HL-60 (cell line): ENCODE data around the gene PTPRN2.

Experiments used
- DNase-seq, 2 experiments: peaks; one replicate each; pipeline ENCODE4 v3.0.0-alpha.2; 2010 to 2020; ENCODE audit warnings: low read depth in 1 of 2, low spot score in 1 of 2
- H3K27ac ChIP-seq: fragments of 250-450 bp; sonication (Bioruptor Pico); replicated peaks from 2 replicates; pipeline ENCODE4 v1.5.1; 2020; ENCODE audit warnings: mild to moderate bottlenecking, moderate library complexity
- H3K27me3 ChIP-seq: fragments of 250-450 bp; sonication (Bioruptor Pico); 2 replicates; pipeline ENCODE4 v1.5.1; 2021; ENCODE audit warnings: mild to moderate bottlenecking, moderate library complexity; ENCODE audit not compliant: insufficient read depth, poor library complexity, severe bottlenecking
- H3K4me3 ChIP-seq: replicated peaks from 2 replicates; pipeline ENCODE4 v1.5.1; 2011; ENCODE audit warnings: mild to moderate bottlenecking, control low read depth, low read length; ENCODE audit not compliant: insufficient read depth
- CTCF ChIP-seq: IDR thresholded peaks from one replicate; pipeline ENCODE4 v1.5.1; 2011; ENCODE audit warnings: low read length, control low read depth, inconsistent platforms; ENCODE audit not compliant: insufficient read depth
- GABPA ChIP-seq: IDR thresholded peaks from 2 replicates; pipeline ENCODE4 v1.6.1; 2012; ENCODE audit warnings: low read depth
- POLR2AphosphoS5 ChIP-seq: IDR thresholded peaks from 2 replicates; pipeline ENCODE4 v1.6.1; 2012; ENCODE audit warnings: low read depth
- REST ChIP-seq: IDR thresholded peaks from 2 replicates; pipeline ENCODE4 v1.6.1; 2012; ENCODE audit warnings: low read depth; ENCODE audit not compliant: insufficient replicate concordance
- SPI1 ChIP-seq: IDR thresholded peaks from 2 replicates; pipeline ENCODE4 v1.6.1; 2012; ENCODE audit warnings: low read depth, mild to moderate bottlenecking, borderline replicate concordance

PTPRN2 gene

GRCh38 chr7:158123214-158123613 is 464.4 kb downstream of the PTPRN2 start:
- H3K27me3 ChIP-seq = no peaks in the 10 kb centered on the region

GRCh38 chr7:158121441-158122045 is 466.1 kb downstream of the PTPRN2 start:
- no peaks in the 10 kb centered on the region for H3K27me3 ChIP-seq
- no peak for DNase-seq
- TF ChIP-seq SPI1 = no peak
- TF ChIP-seq CTCF = no peak
- no peak for TF ChIP-seq POLR2AphosphoS5
- no peak for TF ChIP-seq GABPA
- no peak for TF ChIP-seq REST
- H3K27ac ChIP-seq = no peak overlapping the region
- H3K4me3 ChIP-seq = no peak overlapping the region

More at GRCh38 chr7:158123214-158123613, 464.4 kb downstream of the PTPRN2 start:
- no peak overlapping the region for H3K4me3 ChIP-seq
- DNase-seq = no peak
- TF ChIP-seq GABPA = no peak
- no peak for TF ChIP-seq CTCF
- no peak for TF ChIP-seq REST
- no peak for TF ChIP-seq SPI1
- TF ChIP-seq POLR2AphosphoS5 = no peak
- no peak overlapping the region for H3K27ac ChIP-seq

- no peak overlapping the region for H3K4me3 ChIP-seq
- DNase-seq = no peak
Observed at GRCh38 chr7:158120716-158121115, 466.9 kb downstream of the PTPRN2 start.

More at GRCh38 chr7:158120716-158121115, 466.9 kb downstream of the PTPRN2 start:
- TF ChIP-seq REST (no peak), POLR2AphosphoS5 (no peak), GABPA (no peak), SPI1 (no peak), CTCF (no peak)
- H3K27ac ChIP-seq = no peak overlapping the region
- H3K27me3 ChIP-seq = no peaks in the 10 kb centered on the region
